ENCODE data around the gene POU2F3. TPM values are rescaled to one million over a fixed set of nuclear protein-coding genes. Genes with fewer than 3 reads are reported as not detected.

POU2F3 gene
- total and polyA plus RNA-seq, 2 of the 8 experiments (the other 6 are each of a cell fraction or from before 2014, with no cell fraction given) = 1.0 to 2.1 TPM

DNA sequence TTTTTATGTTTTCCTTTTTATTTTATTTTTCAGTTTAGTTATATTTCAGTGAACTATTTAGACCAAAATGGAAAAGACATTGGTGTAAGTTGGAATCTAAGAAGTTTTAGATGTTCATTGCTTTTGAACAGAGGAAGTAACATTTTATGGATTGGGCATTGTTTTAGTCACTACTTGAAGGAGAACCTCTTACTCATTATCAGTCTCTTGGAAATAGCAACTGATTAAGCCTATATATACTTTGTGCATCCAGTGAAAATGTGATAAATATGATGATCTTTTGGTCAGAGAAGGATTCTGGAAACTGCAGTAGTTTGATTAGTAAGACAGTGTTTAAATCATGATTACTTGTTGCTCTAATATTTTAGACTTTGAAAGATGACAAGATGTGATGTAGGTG is 110.7 kb downstream of the POU2F3 start (continued):
- TF ChIP-seq CHD7 (IDR thresholded peaks at IDR 0.05; ENCODE audit: insufficient replicate concordance, low read length) (no peak), SRF (IDR thresholded peaks at IDR 0.05; ENCODE audit: low read depth, low read length) (no peak), USF2 (IDR thresholded peaks at IDR 0.05; ENCODE audit: low read length) (no peak), SIX5 (IDR thresholded peaks at IDR 0.05; ENCODE audit: low read depth, low read length) (no peak)
